ENCODE results near the gene RCL1. TPM values are rescaled to one million over a fixed set of nuclear protein-coding genes. Genes with fewer than 3 reads are reported as not detected.
"Not testable (repeated sequence)": the region's sequence is repeated elsewhere in the genome, so short reads cannot be mapped to it uniquely, and the experiment has no call there.

The RCL1 gene
- total RNA-seq, 1 donor from 2014 or later = 23.4 TPM

DNA sequence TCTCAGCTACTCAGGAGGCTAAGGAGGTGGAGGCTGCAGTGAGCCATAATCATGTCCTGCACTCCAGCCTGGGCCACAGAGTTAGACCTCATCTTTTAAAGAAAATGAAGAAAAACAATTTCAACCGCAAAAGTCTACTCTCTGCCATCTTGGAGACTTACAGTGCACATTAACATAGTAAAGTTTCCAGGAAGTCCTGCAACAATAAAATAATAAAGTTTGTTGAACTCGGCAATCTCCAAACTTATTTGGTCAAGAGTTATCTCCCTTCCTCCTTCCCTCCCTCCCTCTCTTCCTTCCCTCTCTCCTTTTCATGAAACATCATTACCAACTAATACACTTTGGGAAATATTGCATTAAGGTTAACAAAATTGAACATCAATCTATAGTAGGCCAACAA lies 98.2 kb downstream of the RCL1 start:
- TF ChIP-seq, protein P1, sequence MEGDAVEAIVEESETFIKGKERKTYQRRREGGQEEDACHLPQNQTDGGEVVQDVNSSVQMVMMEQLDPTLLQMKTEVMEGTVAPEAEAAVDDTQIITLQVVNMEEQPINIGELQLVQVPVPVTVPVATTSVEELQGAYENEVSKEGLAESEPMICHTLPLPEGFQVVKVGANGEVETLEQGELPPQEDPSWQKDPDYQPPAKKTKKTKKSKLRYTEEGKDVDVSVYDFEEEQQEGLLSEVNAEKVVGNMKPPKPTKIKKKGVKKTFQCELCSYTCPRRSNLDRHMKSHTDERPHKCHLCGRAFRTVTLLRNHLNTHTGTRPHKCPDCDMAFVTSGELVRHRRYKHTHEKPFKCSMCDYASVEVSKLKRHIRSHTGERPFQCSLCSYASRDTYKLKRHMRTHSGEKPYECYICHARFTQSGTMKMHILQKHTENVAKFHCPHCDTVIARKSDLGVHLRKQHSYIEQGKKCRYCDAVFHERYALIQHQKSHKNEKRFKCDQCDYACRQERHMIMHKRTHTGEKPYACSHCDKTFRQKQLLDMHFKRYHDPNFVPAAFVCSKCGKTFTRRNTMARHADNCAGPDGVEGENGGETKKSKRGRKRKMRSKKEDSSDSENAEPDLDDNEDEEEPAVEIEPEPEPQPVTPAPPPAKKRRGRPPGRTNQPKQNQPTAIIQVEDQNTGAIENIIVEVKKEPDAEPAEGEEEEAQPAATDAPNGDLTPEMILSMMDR (conservative IDR thresholded peaks at IDR 0.05; ENCODE audit: low read depth, low read length) = no peak
- no peak for DNase-seq (ENCODE audit: low read depth)
- no peak overlapping the region for H3K4me3 ChIP-seq (ENCODE audit: low read depth, low read length)

DNA sequence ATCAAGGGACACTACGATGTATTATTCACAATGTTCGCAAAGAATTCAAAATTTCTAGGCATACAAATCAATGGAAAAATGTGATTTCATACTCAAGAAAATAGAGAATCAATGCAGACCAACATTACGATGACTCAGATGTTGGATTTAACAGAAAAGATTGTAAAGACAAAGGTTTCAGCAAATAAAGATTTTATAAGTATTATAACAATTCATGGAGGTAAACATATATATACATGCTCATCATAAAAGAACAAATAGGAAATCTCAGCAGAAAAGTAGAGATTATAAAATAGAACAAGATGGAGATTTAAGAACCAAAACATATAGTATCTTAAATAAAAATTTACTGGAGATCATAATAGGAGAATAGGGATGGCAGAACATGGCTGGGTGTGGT lies 98.9 kb downstream of the RCL1 start:
- TF ChIP-seq, protein P1 (conservative IDR thresholded peaks at IDR 0.05; ENCODE audit: low read depth, low read length) = no peak
- no peak overlapping the region for H3K4me3 ChIP-seq (ENCODE audit: low read depth, low read length)
- no peak for DNase-seq (ENCODE audit: low read depth)

DNA sequence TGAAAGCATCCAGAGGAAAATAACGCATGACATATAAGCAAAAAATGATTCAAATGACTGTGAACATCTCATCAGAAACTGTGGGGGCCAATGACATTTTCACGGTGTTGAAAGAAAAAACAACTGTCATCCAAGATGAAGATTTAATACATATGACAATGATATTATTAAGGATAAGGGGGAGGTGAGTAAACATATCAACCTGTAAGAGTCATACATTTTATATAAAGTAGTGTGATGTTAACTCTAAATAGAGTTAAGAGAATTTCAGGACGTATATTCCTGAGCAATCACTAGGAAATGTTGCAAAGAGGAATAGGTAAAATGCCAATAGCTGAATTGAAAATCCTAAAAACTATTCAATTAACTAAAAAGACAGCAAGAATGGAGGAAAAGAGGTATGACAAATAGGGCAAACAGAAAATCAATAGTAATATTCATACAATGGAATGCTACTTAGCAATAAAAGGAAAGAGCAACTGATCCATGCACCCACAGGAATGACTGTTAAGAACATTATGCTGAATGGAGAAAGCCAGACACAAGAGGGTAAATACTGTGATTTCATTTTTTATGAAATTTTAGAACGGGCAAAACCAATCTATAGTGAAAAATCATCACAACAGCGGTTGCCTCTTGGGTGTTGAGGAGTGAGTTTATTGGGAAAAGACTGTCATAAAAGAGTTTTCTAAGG lies 99.9 kb downstream of the RCL1 start:
- no peak for DNase-seq (ENCODE audit: low read depth)
- H3K4me3 ChIP-seq (ENCODE audit: low read depth, low read length) = no peak overlapping the region
- TF ChIP-seq, protein P1 (conservative IDR thresholded peaks at IDR 0.05; ENCODE audit: low read depth, low read length) = no peak

DNA sequence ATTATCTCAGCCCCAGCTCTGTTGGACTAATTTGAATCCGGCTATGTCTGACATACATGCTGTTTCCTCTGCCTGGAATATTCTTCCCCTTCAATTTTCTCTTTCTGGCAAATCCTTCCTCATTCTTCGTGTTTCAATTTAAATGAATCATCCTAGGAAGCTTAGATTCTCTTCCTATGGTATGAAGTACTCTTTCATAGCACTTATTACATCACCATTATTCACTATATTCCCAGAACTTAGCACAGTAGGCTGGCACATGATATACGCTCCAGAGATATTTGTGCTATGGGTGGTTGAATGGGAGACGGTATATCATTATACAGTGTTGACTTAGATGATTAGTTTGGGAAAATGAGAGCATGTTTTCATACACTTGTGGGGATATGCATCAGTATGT lies 101.3 kb downstream of the RCL1 start:
- DNase-seq (ENCODE audit: low read depth) = no peak
- H3K4me3 ChIP-seq (ENCODE audit: low read depth, low read length) = no peak overlapping the region
- TF ChIP-seq, protein P1 (conservative IDR thresholded peaks at IDR 0.05; ENCODE audit: low read depth, low read length) = no peak

DNA sequence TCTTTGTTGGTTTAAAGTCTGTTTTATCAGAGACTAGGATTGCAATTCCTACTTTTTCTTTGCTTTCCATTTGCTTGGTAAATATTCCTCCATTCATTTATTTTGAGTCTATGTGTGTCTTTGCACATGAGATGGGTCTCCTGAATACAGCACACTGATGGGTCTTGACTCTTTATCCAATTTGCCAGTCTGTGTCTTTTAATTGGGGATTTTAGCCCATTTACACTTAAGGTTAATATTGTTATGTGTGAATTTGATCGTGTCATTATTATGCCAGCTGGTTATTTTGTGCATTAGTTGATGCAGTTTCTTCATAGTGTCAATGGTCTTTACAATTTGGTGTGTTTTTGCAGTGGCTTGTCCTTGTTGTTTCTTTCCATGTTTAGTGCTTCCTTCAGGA lies 107.1 kb downstream of the RCL1 start:
- DNase-seq (ENCODE audit: low read depth) = not testable (repeated sequence)

DNA sequence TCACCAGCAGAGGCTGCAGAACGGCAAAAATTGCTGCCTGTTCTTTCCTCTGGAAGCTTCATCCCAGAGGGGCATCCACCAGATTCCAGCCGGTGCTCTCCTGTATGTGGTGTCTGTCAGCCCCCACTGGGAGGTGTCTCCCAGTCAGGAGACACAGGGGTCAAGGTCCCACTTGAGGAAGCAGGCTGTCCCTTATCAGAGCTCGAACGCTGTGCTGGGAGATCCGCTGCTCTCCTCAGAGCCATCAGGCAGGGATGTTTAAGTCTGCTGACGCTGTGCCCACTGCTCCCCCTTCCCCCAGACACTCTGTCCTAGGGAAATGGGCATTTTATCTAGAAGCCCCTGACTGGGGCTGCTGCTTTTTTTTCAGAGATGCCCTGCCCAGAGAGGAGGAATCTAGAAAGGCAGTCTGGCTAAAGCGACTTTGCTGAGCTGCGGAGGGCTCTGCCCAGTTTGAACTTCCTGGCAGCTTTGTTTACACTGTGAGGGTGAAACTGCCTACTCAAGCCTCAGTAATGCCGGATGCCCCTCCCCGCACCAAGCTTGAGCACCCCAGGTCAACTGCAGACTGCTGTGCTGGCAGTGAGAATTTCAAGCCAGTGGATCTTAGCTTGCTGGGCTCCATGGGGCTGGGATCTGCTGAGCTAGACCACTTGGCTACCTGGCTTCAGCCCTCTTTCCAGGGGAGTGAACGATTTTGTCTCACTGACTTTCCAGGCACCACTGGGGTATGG lies 108.8 kb downstream of the RCL1 start:
- peak; percentile 53 for DNase-seq (ENCODE audit: low read depth)

More for the DNA sequence above, 107.1 kb downstream of the RCL1 start:
- H3K4me3 ChIP-seq (ENCODE audit: low read depth, low read length) = not testable (repeated sequence)

DNA sequence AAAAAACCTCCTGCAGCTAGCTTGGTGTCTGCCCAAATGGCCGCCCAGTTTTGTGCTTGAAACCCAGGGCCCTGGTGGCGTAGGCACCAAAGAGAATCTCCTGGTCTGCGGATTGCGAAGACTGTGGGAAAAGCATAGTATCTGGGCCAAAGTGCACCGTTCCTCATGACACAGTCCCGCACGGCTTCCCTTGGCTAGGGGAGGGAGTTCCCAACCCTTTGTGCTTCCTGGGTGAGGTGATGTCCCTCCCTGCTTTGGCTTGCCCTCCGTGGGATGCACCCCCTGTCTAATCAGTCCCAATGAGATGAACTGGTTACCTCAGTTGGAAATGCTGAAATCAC lies 109.4 kb downstream of the RCL1 start:
- peak overlapping the region; percentile 46 for H3K4me3 ChIP-seq (ENCODE audit: low read depth, low read length)
- TF ChIP-seq, protein P1 (conservative IDR thresholded peaks at IDR 0.05; ENCODE audit: low read depth, low read length) = no peak
- DNase-seq (ENCODE audit: low read depth) = no peak

More for the DNA sequence above, 108.8 kb downstream of the RCL1 start:
- peak overlapping the region; percentile 46 for H3K4me3 ChIP-seq (ENCODE audit: low read depth, low read length)
